Endodermal cell (in vitro differentiated cells): ENCODE measurements around the gene ABLIM2. TPM values are rescaled to one million over a fixed set of nuclear protein-coding genes. Genes with fewer than 3 reads are reported as not detected.

ENCODE experiments used
- DNase-seq: peaks from one replicate; pipeline ENCODE4 v3.0.0-alpha.2; 2017
- H3K27ac ChIP-seq: 2 replicates; pipeline ENCODE4 v1.5.1; 2013; ENCODE audit warnings: mild to moderate bottlenecking, low read depth, low read length, moderate library complexity
- H3K27me3 ChIP-seq: 2 replicates; pipeline ENCODE4 v1.6.1; 2013; ENCODE audit warnings: mild to moderate bottlenecking, low read length, moderate library complexity; ENCODE audit not compliant: insufficient read depth, control insufficient read depth, poor library complexity, severe bottlenecking
- H3K36me3 ChIP-seq: 2 replicates; pipeline ENCODE4 v1.7.0; 2013; ENCODE audit warnings: mild to moderate bottlenecking, low read length, moderate library complexity; ENCODE audit not compliant: control insufficient read depth, insufficient read depth
- H3K4me1 ChIP-seq: one replicate; pipeline ENCODE4 v1.7.0; 2013; ENCODE audit warnings: low read length; ENCODE audit not compliant: control insufficient read depth, insufficient read depth
- H3K4me3 ChIP-seq: 2 replicates; pipeline ENCODE4 v1.5.1; 2013; ENCODE audit warnings: mild to moderate bottlenecking, low read length, moderate library complexity
- H3K9ac ChIP-seq: 2 replicates; pipeline ENCODE4 v1.6.1; 2013; ENCODE audit warnings: mild to moderate bottlenecking, low read length, moderate library complexity; ENCODE audit not compliant: poor library complexity, severe bottlenecking; ENCODE audit errors: extremely low read depth
- H3K9me3 ChIP-seq: 2 replicates; pipeline ENCODE4 v1.6.1; 2013; ENCODE audit warnings: mild to moderate bottlenecking, low read length, moderate library complexity; ENCODE audit not compliant: control insufficient read depth
- H3K27ac Mint-ChIP-seq: 2 replicates; pipeline ENCODE4 v1.8.0; 2020; ENCODE audit warnings: mixed read lengths
- H3K27me3 Mint-ChIP-seq: 2 replicates; pipeline ENCODE4 v1.8.0; 2021; ENCODE audit warnings: mild to moderate bottlenecking, mixed read lengths; ENCODE audit not compliant: insufficient read depth
- H3K36me3 Mint-ChIP-seq: 2 replicates; pipeline ENCODE4 v1.8.0; 2020; ENCODE audit warnings: low read depth, mixed read lengths
- H3K4me1 Mint-ChIP-seq: 2 replicates; pipeline ENCODE4 v1.8.0; 2020; ENCODE audit warnings: mixed read lengths
- H3K4me3 Mint-ChIP-seq: 2 replicates; pipeline ENCODE4 v1.8.0; 2020; ENCODE audit warnings: mild to moderate bottlenecking, moderate library complexity, mixed read lengths
- H3K9me3 Mint-ChIP-seq: 2 replicates; pipeline ENCODE4 v1.8.0; 2020; ENCODE audit warnings: mild to moderate bottlenecking, mixed read lengths
- WGBS, 2 experiments: methylation state at CpG; one replicate each; pipeline versions ENCODE4 v1.1.5 to v1.1.7; 2013; ENCODE audit warnings: missing lambda C conversion rate in 2 of 2, mixed read lengths in 1 of 2; ENCODE audit not compliant: insufficient coverage in 1 of 2, insufficient read length in 1 of 2; 5-methylcytosine and 5-hydroxymethylcytosine counted together
- total RNA-seq, 2 donors: library from RNA; stranded (reverse); fragmentation: NEBNext Ultra II Directional in 1 of 2; extraction: Animal tissue kit (Norgen Biotek cat#: 25700) in 1 of 2; gene quantifications; 2 replicates in 1 of 2; 3 replicates in 1 of 2; pipeline ENCODE4 v1.2.1, GENCODE V29; 2021
- TF ChIP-seq, protein P1 (sequence below): fragments of 200-600 bp; sonication (generic); conservative IDR thresholded peaks from 2 replicates; pipeline ENCODE4 v1.5.0; 2021; ENCODE audit warnings: antibody characterized with exemption, mild to moderate bottlenecking

ABLIM2 gene
- total RNA-seq, 2 donors from 2014 or later, result 0.35 to 1.6 TPM

DNA sequence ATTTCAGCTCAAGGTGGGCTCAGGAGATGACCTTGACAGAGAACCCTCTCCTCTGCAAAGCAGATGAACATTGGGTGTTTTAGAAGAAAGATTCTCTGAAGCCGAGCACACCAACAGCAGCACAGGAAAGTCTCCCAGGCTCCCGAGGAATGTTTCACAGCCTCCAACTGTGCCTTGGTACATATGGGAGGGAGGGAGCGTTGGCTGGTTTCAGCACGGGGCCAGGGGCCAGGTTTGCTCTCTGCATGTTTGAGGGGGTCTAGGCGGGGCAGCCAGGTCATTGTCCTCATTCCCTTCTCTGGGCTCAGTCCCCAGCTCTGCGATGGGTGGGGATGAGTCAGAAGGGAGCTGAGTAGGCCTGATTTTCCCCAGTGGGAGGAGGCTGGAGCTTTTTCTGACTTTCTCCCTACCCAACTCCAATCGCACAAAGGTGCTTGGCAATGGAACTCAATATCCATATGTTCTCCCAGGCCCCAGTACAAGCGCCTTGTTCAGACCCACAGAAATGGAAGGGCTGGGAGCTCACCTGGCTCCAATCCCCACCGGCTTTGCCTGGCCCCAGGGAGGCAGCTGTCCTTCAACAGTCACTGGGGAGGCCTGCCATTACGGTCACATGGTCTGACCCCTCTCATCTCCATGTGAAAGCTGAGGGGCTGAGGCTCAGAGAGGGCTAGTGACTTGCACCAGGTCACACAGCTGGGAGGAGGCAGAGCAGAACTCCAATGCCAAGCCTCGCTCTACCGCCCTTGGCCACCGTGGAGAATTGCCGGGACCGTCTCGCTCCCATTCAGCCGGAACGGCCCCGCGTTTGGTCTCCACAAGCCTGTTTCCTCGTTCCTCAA, 110.6 kb downstream of the ABLIM2 start:
- Histone ChIP-seq H3K9me3 (no peaks in the 10 kb centered on the region), H3K4me3 (no peak overlapping the region), H3K27me3 (no peaks in the 10 kb centered on the region), H3K9ac (no peak overlapping the region), H3K27ac (no peak overlapping the region), H3K36me3 (no peaks in the 10 kb centered on the region), H3K4me1 (no peaks in the 10 kb centered on the region)
- Mint-ChIP-seq H3K27ac (peak overlapping the region; percentile 91), H3K27me3 (no peaks in the 10 kb centered on the region), H3K4me3 (no peak overlapping the region), H3K4me1 (peaks cover 25% of the 10 kb centered on the region), H3K9me3 (no peaks in the 10 kb centered on the region), H3K36me3 (no peaks in the 10 kb centered on the region)
- 83 to 89% methylated on average over 17 to 21 of the region's 21 CpGs for WGBS, 2 experiments
- peak; percentile 74 for DNase-seq
- TF ChIP-seq, protein P1, sequence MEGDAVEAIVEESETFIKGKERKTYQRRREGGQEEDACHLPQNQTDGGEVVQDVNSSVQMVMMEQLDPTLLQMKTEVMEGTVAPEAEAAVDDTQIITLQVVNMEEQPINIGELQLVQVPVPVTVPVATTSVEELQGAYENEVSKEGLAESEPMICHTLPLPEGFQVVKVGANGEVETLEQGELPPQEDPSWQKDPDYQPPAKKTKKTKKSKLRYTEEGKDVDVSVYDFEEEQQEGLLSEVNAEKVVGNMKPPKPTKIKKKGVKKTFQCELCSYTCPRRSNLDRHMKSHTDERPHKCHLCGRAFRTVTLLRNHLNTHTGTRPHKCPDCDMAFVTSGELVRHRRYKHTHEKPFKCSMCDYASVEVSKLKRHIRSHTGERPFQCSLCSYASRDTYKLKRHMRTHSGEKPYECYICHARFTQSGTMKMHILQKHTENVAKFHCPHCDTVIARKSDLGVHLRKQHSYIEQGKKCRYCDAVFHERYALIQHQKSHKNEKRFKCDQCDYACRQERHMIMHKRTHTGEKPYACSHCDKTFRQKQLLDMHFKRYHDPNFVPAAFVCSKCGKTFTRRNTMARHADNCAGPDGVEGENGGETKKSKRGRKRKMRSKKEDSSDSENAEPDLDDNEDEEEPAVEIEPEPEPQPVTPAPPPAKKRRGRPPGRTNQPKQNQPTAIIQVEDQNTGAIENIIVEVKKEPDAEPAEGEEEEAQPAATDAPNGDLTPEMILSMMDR, result no peak

DNA sequence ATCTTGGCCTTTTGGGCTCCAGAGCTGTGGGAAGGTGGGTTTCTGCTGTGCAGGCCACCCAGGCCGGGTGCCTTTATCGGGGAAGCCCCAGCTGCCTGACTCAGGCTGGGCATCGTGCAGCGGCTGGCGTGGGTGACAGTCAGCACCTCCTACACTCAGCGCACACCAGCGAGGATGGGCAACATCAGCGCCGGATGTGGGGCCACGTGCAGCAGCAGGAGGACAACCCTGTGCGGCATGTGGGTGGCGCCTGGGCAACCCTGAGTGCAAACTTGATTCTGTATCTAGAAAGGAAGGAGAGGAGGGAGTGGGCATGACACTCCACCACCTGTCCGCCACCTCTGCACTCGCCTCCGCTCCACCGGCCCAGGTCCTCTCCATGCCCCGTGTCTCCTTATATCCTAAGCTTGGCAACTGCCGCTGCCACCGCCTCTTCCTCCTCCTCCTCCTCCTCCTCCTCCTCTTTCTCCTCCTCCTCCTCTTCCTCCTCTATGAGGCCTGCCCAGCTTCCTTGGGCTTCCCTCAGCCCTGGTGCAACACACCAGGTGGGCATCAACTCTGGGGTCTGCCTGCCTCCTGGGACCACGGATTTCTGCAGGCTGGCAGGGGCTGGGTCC, 111.6 kb downstream of the ABLIM2 start:
- Histone ChIP-seq H3K27me3 (no peaks in the 10 kb centered on the region), H3K4me1 (no peaks in the 10 kb centered on the region), H3K9ac (no peak overlapping the region), H3K27ac (no peak overlapping the region), H3K36me3 (no peaks in the 10 kb centered on the region), H3K9me3 (no peaks in the 10 kb centered on the region), H3K4me3 (no peak overlapping the region)
- Mint-ChIP-seq H3K27me3 (no peaks in the 10 kb centered on the region), H3K4me1 (peaks cover 25% of the 10 kb centered on the region), H3K4me3 (no peak overlapping the region), H3K36me3 (no peaks in the 10 kb centered on the region), H3K9me3 (no peaks in the 10 kb centered on the region), H3K27ac (no peak overlapping the region)
- no peak for DNase-seq
- 93 to 94% methylated on average over 10 to 20 of the region's 20 CpGs for WGBS, 2 experiments
- TF ChIP-seq, protein P1, result no peak

DNA sequence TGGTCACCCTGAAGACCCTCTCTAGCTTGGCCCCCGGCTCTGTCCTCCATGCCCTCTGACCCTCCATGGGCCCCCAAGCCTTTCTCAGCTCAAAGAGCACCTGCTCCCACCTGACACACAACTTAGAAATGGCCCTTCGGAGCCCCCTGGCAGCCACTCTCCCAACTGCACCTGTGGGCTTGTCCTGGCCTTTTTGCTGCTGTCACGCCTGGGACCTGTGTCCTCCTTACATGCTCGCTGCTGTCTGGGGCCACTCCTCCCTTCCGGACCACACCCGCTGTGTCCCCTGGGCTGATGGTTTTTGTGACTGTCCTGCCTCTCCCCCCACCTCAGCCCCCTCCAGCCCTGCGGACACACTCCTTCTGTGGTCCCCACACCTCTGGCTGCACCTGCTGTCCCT, 112.7 kb downstream of the ABLIM2 start:
- WGBS, 2 experiments, result 88 to 98% methylated on average over 6 to 7 of the region's 7 CpGs
- DNase-seq, result no peak
- Histone ChIP-seq H3K9ac (no peak overlapping the region), H3K4me3 (no peak overlapping the region), H3K27ac (no peak overlapping the region), H3K9me3 (no peaks in the 10 kb centered on the region), H3K36me3 (no peaks in the 10 kb centered on the region), H3K27me3 (no peaks in the 10 kb centered on the region), H3K4me1 (no peaks in the 10 kb centered on the region)
- Mint-ChIP-seq H3K27me3 (no peaks in the 10 kb centered on the region), H3K4me3 (no peak overlapping the region), H3K4me1 (peaks cover 25% of the 10 kb centered on the region), H3K27ac (no peak overlapping the region), H3K9me3 (no peaks in the 10 kb centered on the region), H3K36me3 (no peaks in the 10 kb centered on the region)
- TF ChIP-seq, protein P1, result no peak
